Mesothelial cell of epicardium (in vitro differentiated cells): ENCODE results near the gene FGGY. TPM values are rescaled to one million over a fixed set of nuclear protein-coding genes. Genes with fewer than 3 reads are reported as not detected.

Experiments used
- DNase-seq, 2 experiments: peaks; one replicate each; pipeline ENCODE4 v3.0.0; 2021; ENCODE audit warnings: low spot score in 2 of 2; ENCODE audit not compliant: unreplicated experiment in 2 of 2
- H3K27ac Mint-ChIP-seq: 2 replicates; pipeline ENCODE4 v1.8.0; 2021; ENCODE audit warnings: mixed read lengths
- H3K27me3 Mint-ChIP-seq: 2 replicates; pipeline ENCODE4 v1.8.0; 2021; ENCODE audit warnings: low read depth, mixed read lengths
- H3K36me3 Mint-ChIP-seq: 2 replicates; pipeline ENCODE4 v1.8.0; 2021; ENCODE audit warnings: mixed read lengths
- H3K4me1 Mint-ChIP-seq: 2 replicates; pipeline ENCODE4 v1.8.0; 2021; ENCODE audit warnings: mixed read lengths
- H3K4me3 Mint-ChIP-seq: 2 replicates; pipeline ENCODE4 v1.8.0; 2021; ENCODE audit warnings: mild to moderate bottlenecking, moderate library complexity, mixed read lengths
- H3K9me3 Mint-ChIP-seq: 2 replicates; pipeline ENCODE4 v1.8.0; 2021; ENCODE audit warnings: mixed read lengths
- CTCF ChIP-seq: fragments of 200-600 bp; sonication (generic); IDR thresholded peaks from one replicate; pipeline ENCODE4 v1.5.0; 2021; ENCODE audit warnings: antibody characterized with exemption; ENCODE audit not compliant: unreplicated experiment
- total RNA-seq: library from RNA; stranded (reverse); gene quantifications from 3 replicates; pipeline ENCODE4 v1.2.1, GENCODE V29; 2021

The FGGY gene
- total RNA-seq, 1 donor from 2014 or later: 21.8 TPM

GRCh38 chr1:59736744-59737143, 439.9 kb downstream of the FGGY start:
- no peak for TF ChIP-seq CTCF
- peaks cover 26% of the 10 kb centered on the region for H3K36me3 Mint-ChIP-seq
- H3K9me3 Mint-ChIP-seq: peaks cover 12% of the 10 kb centered on the region
- no peaks in the 10 kb centered on the region for H3K27me3 Mint-ChIP-seq
- peaks cover 40% of the 10 kb centered on the region for H3K4me1 Mint-ChIP-seq
- no peak overlapping the region for H3K4me3 Mint-ChIP-seq
- no peak overlapping the region for H3K27ac Mint-ChIP-seq
- no peak for DNase-seq

- peaks cover 32% of the 10 kb centered on the region for H3K4me1 Mint-ChIP-seq
- no peak overlapping the region for H3K4me3 Mint-ChIP-seq
- peak overlapping the region; percentile 7 for H3K27ac Mint-ChIP-seq
- DNase-seq: no peak
- H3K27me3 Mint-ChIP-seq: no peaks in the 10 kb centered on the region
- H3K9me3 Mint-ChIP-seq: peaks cover 12% of the 10 kb centered on the region
- no peak for TF ChIP-seq CTCF
- H3K36me3 Mint-ChIP-seq: peaks cover 26% of the 10 kb centered on the region
Observed at GRCh38 chr1:59737638-59738037, 440.7 kb downstream of the FGGY start.

- H3K4me3 Mint-ChIP-seq: no peak overlapping the region
- peaks cover 26% of the 10 kb centered on the region for H3K36me3 Mint-ChIP-seq
- peaks cover 27% of the 10 kb centered on the region for H3K4me1 Mint-ChIP-seq
- H3K9me3 Mint-ChIP-seq: peaks cover 12% of the 10 kb centered on the region
- peak overlapping the region; percentile 32 for H3K27ac Mint-ChIP-seq
- DNase-seq: no peak
- TF ChIP-seq CTCF: no peak
- H3K27me3 Mint-ChIP-seq: no peaks in the 10 kb centered on the region
Observed at GRCh38 chr1:59738152-59738551, 441.3 kb downstream of the FGGY start.

- no peak for DNase-seq
- no peak for TF ChIP-seq CTCF
- H3K27ac Mint-ChIP-seq: peak overlapping the region; percentile 11
- H3K36me3 Mint-ChIP-seq: peaks cover 26% of the 10 kb centered on the region
- H3K4me1 Mint-ChIP-seq: peaks cover 25% of the 10 kb centered on the region
- no peak overlapping the region for H3K4me3 Mint-ChIP-seq
- H3K9me3 Mint-ChIP-seq: peaks cover 12% of the 10 kb centered on the region
- H3K27me3 Mint-ChIP-seq: no peaks in the 10 kb centered on the region
Observed at GRCh38 chr1:59738591-59739015, 441.7 kb downstream of the FGGY start.

GRCh38 chr1:59739111-59739510, 442.2 kb downstream of the FGGY start:
- TF ChIP-seq CTCF: no peak
- no peak for DNase-seq
- peak overlapping the region; percentile 11 for H3K27ac Mint-ChIP-seq
- peaks cover 22% of the 10 kb centered on the region for H3K4me1 Mint-ChIP-seq
- H3K4me3 Mint-ChIP-seq: no peak overlapping the region
- H3K9me3 Mint-ChIP-seq: peaks cover 12% of the 10 kb centered on the region
- H3K36me3 Mint-ChIP-seq: peaks cover 26% of the 10 kb centered on the region
- no peaks in the 10 kb centered on the region for H3K27me3 Mint-ChIP-seq

- DNase-seq: no peak
- Mint-ChIP-seq H3K36me3 (peaks cover 3% of the 10 kb centered on the region), H3K4me3 (no peak overlapping the region), H3K9me3 (no peaks in the 10 kb centered on the region), H3K4me1 (peaks cover 31% of the 10 kb centered on the region), H3K27me3 (no peaks in the 10 kb centered on the region), H3K27ac (no peak overlapping the region)
- no peak for TF ChIP-seq CTCF
Observed at GRCh38 chr1:59742526-59742925, 445.6 kb downstream of the FGGY start.
